SH-SY5Y (cell line): ENCODE measurements around the gene KCTD10.

Source experiments
- GATA2 ChIP-seq: IDR thresholded peaks from 2 replicates; pipeline ENCODE4 v1.6.1; 2011; ENCODE audit warnings: mild to moderate bottlenecking, low read depth, low read length
- GATA3 ChIP-seq: IDR thresholded peaks from 2 replicates; pipeline ENCODE4 v1.6.1; 2011; ENCODE audit warnings: low read depth, mild to moderate bottlenecking, low read length, moderate library complexity

DNA sequence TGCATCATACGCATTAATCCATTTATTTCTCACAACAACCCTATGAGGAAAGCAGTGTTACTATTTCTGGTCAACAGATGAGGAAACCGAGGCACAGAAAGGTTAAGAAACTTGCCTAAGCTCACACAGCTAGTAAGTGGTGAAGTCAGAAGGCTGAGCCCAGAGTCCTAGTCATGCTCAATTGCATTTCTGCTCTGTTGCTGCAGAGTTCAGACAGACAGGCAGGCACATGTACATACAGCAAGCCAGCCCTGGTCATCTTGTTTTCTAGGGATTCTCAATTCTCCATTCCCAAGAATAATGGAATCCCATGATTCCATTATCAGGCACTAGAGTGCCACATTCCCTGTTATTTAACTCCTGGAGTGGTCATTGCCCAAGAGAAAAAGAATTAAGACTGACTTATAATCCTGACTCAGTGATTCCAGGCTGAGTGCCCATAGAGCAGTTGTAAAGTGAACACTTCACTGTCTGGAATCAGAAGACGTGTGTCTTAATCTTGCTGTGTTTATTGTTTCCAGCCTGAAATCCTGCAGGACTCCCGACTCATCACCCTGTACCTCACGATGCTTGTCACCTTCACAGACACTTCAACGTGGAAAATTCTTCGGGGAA, 11.1 kb upstream of the KCTD10 start:
- TF ChIP-seq GATA3 (no peak), GATA2 (no peak)
